ENCODE results near the gene RGS16.

Gene RGS16

GRCh38 chr1:182580736-182581135, 23.5 kb downstream of the RGS16 start:
- no peak for DNase-seq (ENCODE audit: low spot score)

DNA sequence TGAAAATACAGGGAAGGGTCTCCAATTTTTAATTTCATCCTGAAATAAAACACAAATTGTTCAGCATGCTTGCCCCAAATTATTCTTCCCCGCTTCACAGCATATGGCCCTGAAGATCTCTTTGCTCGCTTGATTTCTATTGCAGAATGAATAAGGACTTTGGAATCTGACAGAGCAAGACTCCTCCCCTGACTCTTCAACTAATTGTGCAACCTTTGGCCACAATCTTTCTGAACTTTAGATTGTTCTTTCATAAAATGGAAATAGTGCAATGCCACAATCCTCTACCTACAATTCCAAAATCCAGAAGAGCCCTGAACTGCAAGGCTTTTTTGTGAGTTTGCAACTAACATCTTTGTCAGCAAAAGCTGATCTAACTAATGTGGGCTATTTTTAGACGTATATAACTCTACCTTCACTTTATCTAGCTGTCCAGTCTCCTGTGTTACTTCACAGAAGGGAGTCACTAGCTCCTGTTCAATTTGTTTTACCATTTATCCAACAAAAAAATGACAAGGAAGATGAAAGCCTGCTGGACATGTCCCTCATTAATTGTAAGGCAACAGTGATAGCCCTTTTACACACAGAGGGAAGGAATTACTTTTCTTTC, 28.5 kb downstream of the RGS16 start:
- DNase-seq (ENCODE audit: low spot score) = no peak

DNA sequence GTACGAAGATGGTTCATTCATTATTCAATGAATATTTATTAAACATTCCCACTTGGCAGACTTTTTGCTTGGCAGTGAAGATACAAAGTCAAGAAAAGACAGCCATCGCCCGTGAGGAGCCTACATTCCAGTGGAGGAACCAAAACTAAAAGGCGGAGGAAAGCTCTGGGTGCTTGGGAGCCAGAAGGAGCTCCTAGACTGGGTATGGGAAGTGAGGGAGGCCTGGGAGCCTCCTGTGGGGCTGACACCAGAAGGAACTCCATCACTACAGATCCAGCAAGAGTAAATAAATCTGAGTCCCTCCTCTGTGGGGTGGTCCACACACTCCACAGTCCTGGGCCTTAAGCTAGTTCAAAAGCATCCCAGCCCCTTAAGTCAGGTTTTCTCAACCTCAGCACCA, 30.0 kb downstream of the RGS16 start:
- no peak for DNase-seq (ENCODE audit: low spot score)

DNA sequence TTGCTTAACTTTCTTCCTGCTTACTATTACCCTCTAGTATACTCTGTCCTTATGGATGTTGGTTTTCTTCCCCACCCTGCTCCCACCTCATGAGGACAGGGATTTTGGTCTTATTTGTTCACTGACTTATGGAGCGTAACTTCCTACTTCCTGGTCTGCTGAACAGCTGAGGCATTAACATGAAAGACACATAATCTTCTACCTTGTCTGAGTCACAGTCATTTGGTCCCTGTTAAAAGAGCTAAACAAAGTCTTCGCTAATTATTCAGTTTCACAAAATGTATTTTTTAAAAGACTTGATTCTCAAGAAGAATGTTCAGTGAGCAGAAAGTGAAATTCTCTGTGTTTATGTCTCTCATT, 33.6 kb downstream of the RGS16 start:
- DNase-seq (ENCODE audit: low spot score) = no peak

- DNase-seq (ENCODE audit: low spot score) = no peak
These were observed 34.1 kb downstream of the RGS16 start for GRCh38 chr1:182569939-182570610.

DNA sequence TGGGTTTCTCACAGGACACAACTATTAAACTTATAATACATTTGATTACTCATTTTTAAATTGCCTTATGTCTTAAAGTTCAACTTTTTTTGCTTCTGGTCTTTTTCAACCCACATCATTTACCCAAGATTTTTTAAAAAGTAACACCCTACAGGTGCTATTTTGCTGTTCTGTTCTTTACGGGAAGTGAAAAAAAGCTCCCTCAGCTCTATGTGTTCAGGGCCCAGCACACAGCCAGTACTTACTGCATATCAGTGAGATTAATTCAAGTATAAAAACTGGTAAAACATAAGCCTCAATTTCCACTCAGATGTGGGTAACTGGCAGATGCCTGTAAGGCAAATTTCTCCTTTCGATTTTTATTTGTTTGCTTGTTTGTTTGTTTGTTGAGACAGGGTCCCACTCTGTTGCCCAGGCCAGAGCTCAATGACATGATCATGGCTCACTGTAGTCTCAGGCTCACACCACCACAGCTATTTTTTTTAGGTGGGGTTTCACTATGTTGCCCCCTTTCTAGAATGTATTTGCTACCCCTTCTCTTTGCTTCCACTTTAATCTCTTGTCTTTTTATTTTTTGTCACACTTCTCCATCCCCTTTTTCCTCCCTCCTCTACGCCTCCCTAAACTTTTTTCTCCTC, 35.4 kb downstream of the RGS16 start:
- no peak for DNase-seq (ENCODE audit: low spot score)

- DNase-seq (ENCODE audit: low spot score) = no peak
These were observed 36.6 kb downstream of the RGS16 start for GRCh38 chr1:182567629-182568028.

- DNase-seq (ENCODE audit: low spot score) = no peak
These were observed 38.7 kb downstream of the RGS16 start for GRCh38 chr1:182565537-182565936.

DNA sequence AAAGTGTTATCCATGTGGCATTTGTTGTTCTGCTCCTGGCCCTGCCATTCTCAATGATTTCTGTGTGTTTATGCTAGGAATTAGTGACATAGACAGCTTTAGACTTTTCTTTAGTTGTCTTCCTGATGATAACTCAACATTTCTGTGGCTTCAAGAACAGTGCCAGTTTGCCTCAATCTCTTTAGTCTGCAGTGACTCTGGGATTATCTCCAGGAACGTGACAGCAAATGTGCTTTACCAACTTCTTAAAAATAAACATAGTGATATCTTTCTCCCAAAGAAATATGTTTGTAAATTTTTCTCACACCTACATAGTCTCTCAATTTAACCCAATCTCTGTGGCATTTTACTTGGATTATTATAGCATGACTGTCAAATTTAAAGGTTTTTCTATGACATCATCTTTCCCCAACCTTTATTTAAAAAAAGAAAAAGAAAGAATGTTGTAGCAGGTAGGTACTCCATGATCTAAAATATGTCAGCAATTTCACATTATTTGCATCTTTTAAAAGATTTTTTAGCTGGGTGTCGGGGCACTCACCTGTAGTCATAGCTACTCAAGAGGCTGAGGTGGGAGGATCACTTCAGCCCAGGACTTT, 39.7 kb downstream of the RGS16 start:
- DNase-seq (ENCODE audit: low spot score) = no peak

- no peak for DNase-seq (ENCODE audit: low spot score)
These were observed 41.1 kb downstream of the RGS16 start for GRCh38 chr1:182563095-182563494.

DNA sequence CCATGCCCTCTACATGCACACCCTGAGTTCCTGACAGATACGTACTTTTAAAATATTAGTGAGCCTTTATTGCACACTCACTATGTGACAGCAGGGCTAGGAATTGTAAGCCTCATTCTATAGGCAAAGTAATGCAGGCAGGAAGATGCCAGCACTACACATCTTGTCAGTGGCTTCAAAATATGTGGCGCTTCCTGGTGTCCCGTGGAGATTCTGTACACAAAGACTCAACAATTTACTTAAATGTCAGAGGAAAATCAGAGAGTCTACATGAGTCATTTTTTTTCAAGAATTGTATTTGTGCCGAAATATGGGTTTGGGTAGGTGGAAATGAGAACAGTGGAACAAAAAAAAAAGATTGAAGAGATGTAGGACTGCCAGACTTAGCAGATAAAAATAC, 42.7 kb downstream of the RGS16 start:
- no peak for DNase-seq (ENCODE audit: low spot score)

DNA sequence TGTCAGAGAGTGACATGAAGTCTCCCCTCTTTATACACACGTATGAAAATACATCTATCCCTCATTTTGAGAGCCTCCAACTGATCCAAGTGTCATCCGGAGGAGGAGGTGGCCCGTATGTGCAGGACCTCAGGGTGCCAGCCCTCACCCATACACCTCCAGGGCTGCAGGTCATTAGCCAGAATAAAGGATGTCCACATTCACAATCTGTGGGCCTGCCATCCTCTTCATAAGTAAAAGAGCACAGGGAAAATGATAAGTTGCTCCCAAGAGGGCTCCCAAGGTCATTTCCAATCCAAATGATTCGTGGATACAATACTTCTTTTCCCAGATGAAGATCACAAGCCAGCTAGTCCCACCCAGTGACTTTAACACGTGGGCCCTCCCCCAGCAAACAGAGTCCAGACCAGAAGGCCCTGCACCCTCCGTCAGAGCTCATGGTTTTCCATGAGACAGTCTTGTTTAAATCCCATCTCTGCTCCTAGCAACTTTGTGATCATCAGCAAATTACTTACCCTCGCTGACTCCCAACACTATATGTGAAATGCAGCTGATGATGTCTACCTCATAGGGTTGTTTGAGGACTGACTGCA, 43.7 kb downstream of the RGS16 start:
- no peak for DNase-seq (ENCODE audit: low spot score)

DNA sequence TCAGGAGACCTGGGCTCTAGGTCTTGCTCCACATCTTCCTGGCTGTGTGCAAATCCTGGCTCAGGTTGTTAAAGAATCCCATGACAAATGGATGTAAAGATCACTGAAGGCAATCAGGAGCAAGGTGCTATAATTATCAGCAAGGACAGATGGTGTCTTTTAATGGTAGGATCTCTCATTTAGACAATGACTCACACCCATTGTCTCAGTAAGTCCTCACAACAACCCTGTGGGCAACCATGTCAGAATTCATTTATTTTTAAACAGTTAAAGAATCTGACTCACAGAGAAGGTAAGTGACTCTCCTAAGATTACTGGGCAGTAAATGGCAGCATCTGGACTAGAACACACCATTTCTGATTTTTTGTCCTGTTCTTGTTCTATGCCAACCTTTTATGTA, 47.9 kb downstream of the RGS16 start:
- DNase-seq (ENCODE audit: low spot score) = no peak

- DNase-seq (ENCODE audit: low spot score) = no peak
These were observed 48.7 kb downstream of the RGS16 start for GRCh38 chr1:182555493-182555892.

DNA sequence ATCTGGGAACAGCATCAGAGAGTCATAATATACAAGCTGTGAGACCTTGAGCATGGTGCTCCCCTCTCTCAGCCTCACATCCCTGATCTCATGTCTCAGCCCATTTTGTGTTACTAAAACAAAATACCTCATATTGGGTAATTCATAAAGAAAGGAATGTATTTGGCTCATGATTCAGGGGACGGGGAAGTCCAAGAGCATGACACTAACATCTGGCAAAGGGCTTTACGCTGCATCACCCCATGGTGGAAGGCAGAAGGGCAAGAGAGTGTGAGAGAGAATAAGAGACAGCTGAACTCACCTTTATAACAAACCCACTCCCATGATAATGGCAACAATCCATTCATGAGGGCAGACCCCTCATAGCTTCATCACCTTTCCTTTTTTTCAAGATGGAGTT, 51.7 kb downstream of the RGS16 start:
- DNase-seq (ENCODE audit: low spot score) = no peak

GRCh38 chr1:182549811-182550210, 54.4 kb downstream of the RGS16 start:
- DNase-seq (ENCODE audit: low spot score) = no peak

- no peak for DNase-seq (ENCODE audit: low spot score)
These were observed 54.8 kb downstream of the RGS16 start for GRCh38 chr1:182549346-182549745.
